ENCODE results near the gene PLRG1. TPM values are rescaled to one million over a fixed set of nuclear protein-coding genes. Genes with fewer than 3 reads are reported as not detected.

Gene PLRG1
- total RNA-seq, 2 experiments from 2014 or later: 41.7 to 104 TPM

DNA sequence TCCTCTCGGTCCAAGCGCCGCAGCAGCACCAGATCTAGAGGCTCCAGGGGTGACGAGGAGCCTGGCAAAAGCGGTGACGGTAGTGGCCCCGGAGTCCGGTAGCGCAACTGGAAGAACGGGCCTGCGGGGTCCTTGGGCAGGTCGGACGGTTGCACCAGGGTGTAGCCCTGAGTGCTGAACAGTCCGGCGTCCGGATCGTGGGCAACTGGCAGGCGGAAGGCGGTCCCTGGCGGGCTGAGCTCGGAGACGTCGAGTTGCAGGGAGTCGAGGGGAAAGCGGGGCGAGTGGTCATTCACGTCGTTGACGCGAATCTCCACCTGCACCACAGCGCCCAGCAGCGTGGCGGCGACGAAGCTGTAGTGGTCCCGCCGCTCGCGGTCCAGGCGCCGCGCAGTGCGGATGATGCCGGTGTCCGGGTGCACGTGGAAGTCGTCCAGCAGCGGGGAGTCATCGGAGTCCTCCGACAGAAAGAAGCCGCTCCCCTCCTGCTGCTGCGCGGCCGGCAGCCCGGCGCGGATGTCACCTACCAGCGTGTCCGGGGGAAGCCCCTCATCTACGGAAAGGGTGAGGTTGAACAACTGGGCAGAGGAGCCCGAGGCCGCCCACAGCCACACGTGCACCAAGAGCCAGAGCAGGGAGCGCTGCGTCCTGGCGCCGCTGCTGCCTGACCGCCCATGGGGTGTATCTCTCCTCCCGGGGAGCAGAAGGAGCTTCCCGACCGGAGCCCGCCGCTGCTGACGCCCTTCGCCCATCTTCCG lies 59.4 kb downstream of the PLRG1 start:
- Histone ChIP-seq H3K27ac (ENCODE audit: low read depth, low read length, poor library complexity, severe bottlenecking) (no peak overlapping the region), H3K4me1 (ENCODE audit: insufficient read depth, low read length, poor library complexity, severe bottlenecking) (no peaks in the 10 kb centered on the region), H3K4me3 (ENCODE audit: low read depth, low read length, poor library complexity, severe bottlenecking) (no peak overlapping the region), H3K36me3 (ENCODE audit: insufficient read depth, low read length) (no peaks in the 10 kb centered on the region), H4K20me1 (ENCODE audit: insufficient read depth, low read length) (no peaks in the 10 kb centered on the region), H3K79me2 (ENCODE audit: insufficient read depth, low read depth, low read length) (no peaks in the 10 kb centered on the region), H3K4me2 (ENCODE audit: low read length) (no peak overlapping the region), H3K9me2 (ENCODE audit: insufficient read depth, low read length) (no peaks in the 10 kb centered on the region), H2AFZ (ENCODE audit: low read length) (no peak overlapping the region), H3K9me3 (ENCODE audit: low read length) (no peaks in the 10 kb centered on the region)
- no peak for TF ChIP-seq EZH2phosphoT487 (IDR thresholded peaks at IDR 0.05; ENCODE audit: borderline replicate concordance, low read depth, low read length)
- TF ChIP-seq, protein P1, sequence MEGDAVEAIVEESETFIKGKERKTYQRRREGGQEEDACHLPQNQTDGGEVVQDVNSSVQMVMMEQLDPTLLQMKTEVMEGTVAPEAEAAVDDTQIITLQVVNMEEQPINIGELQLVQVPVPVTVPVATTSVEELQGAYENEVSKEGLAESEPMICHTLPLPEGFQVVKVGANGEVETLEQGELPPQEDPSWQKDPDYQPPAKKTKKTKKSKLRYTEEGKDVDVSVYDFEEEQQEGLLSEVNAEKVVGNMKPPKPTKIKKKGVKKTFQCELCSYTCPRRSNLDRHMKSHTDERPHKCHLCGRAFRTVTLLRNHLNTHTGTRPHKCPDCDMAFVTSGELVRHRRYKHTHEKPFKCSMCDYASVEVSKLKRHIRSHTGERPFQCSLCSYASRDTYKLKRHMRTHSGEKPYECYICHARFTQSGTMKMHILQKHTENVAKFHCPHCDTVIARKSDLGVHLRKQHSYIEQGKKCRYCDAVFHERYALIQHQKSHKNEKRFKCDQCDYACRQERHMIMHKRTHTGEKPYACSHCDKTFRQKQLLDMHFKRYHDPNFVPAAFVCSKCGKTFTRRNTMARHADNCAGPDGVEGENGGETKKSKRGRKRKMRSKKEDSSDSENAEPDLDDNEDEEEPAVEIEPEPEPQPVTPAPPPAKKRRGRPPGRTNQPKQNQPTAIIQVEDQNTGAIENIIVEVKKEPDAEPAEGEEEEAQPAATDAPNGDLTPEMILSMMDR (conservative IDR thresholded peaks at IDR 0.05; ENCODE audit: low read length): no peak
- no TSS peak for BruUV-seq (replicated peaks)
- ChIA-PET POLR2A (no interaction called here), CTCF (ENCODE audit: unreplicated experiment) (no interaction called here)
- intact Hi-C loops (cut with micrococcal nuclease; ENCODE audit: unreplicated experiment): no loop called here
- DNase-seq (ENCODE audit: low spot score): no peak

DNA sequence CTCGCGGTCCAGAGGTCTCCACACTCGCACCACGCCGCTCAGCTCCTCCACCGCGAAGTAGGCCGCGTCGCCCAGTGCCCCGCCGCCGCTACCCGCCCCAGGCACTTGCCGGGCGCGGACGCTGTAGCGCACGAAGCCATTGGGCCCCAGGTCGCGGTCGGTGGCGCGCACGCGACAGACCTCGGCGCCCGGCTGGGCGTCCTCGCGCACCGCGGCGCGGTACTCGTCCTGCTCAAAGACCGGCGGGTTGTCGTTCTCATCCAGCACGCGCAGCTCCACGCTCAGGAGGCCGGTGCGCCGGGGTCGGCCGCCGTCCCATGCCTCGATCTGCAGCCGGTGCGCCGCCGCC lies 60.0 kb downstream of the PLRG1 start:
- H3K9me2 ChIP-seq (ENCODE audit: insufficient read depth, low read length): no peaks in the 10 kb centered on the region
- ChIA-PET CTCF (ENCODE audit: unreplicated experiment) (no interaction called here), POLR2A (no interaction called here)
- H3K4me1 ChIP-seq (ENCODE audit: insufficient read depth, low read length, poor library complexity, severe bottlenecking): no peaks in the 10 kb centered on the region
- intact Hi-C loops (cut with micrococcal nuclease; ENCODE audit: unreplicated experiment): no loop called here
- H3K27ac ChIP-seq (ENCODE audit: low read depth, low read length, poor library complexity, severe bottlenecking): no peak overlapping the region
- H3K79me2 ChIP-seq (ENCODE audit: insufficient read depth, low read depth, low read length): no peaks in the 10 kb centered on the region
- no peak for DNase-seq (ENCODE audit: low spot score)
- no peaks in the 10 kb centered on the region for H3K36me3 ChIP-seq (ENCODE audit: insufficient read depth, low read length)
- H2AFZ ChIP-seq (ENCODE audit: low read length): no peak overlapping the region
- no TSS peak for BruUV-seq (replicated peaks)
- no peak overlapping the region for H3K4me3 ChIP-seq (ENCODE audit: low read depth, low read length, poor library complexity, severe bottlenecking)
- H3K4me2 ChIP-seq (ENCODE audit: low read length): no peak overlapping the region
- no peaks in the 10 kb centered on the region for H3K9me3 ChIP-seq (ENCODE audit: low read length)
- no peak for TF ChIP-seq EZH2phosphoT487 (IDR thresholded peaks at IDR 0.05; ENCODE audit: borderline replicate concordance, low read depth, low read length)
- TF ChIP-seq, protein P1 (conservative IDR thresholded peaks at IDR 0.05; ENCODE audit: low read length): no peak
- H4K20me1 ChIP-seq (ENCODE audit: insufficient read depth, low read length): no peaks in the 10 kb centered on the region

DNA sequence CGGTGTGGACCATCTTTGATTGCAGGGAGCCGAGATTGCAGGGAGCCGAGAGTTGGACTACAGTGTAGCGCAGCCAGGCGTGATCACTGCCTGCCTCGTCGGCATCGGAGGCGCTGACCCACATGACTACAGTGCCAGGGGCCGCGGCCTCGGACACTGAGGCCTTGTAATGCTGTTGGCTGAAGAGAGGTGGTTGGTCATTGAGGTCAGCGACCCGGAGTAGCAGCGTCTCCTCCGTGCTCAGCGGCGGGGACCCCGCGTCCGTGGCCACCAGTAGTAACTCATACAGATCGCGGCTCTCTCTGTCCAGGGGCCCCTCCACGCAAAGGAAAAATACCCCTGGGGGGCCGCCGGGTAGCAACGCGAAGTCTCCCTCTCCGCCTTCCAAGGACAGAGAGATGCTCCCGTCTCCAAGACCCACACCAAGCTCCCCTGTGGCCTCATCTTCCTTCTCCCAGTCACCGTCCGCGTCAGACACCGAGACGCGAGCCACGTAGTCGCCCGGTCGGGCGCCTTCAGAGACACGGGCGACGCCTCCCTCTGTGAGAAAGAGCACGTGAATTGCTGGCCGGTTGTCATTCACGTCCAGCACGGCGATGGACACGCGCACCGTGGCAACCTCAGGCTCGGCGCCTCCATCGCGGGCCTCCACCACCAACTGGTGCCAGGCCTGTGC lies 60.5 kb downstream of the PLRG1 start:
- Histone ChIP-seq H3K4me1 (ENCODE audit: insufficient read depth, low read length, poor library complexity, severe bottlenecking) (no peaks in the 10 kb centered on the region), H3K27ac (ENCODE audit: low read depth, low read length, poor library complexity, severe bottlenecking) (no peak overlapping the region), H3K79me2 (ENCODE audit: insufficient read depth, low read depth, low read length) (no peaks in the 10 kb centered on the region), H3K4me2 (ENCODE audit: low read length) (no peak overlapping the region), H3K4me3 (ENCODE audit: low read depth, low read length, poor library complexity, severe bottlenecking) (no peak overlapping the region), H4K20me1 (ENCODE audit: insufficient read depth, low read length) (no peaks in the 10 kb centered on the region), H3K9me3 (ENCODE audit: low read length) (no peaks in the 10 kb centered on the region), H3K9me2 (ENCODE audit: insufficient read depth, low read length) (no peaks in the 10 kb centered on the region), H2AFZ (ENCODE audit: low read length) (no peak overlapping the region), H3K36me3 (ENCODE audit: insufficient read depth, low read length) (no peaks in the 10 kb centered on the region)
- DNase-seq (ENCODE audit: low spot score): no peak
- ChIA-PET CTCF (ENCODE audit: unreplicated experiment) (no interaction called here), POLR2A (no interaction called here)
- intact Hi-C loops (cut with micrococcal nuclease; ENCODE audit: unreplicated experiment): no loop called here
- BruUV-seq (replicated peaks): no TSS peak
- no peak for TF ChIP-seq EZH2phosphoT487 (IDR thresholded peaks at IDR 0.05; ENCODE audit: borderline replicate concordance, low read depth, low read length)
- TF ChIP-seq, protein P1 (conservative IDR thresholded peaks at IDR 0.05; ENCODE audit: low read length): no peak

All from OCI-LY7 (cell line).